GM18498 (cell line): ENCODE results near the gene P2RY12.

Experiments used
- ATAC-seq: cut with Tn5 transposase; IDR thresholded peaks from one replicate; pipeline ENCODE4 v1.9.1; 2021; ENCODE audit warnings: mild to moderate bottlenecking, moderate library complexity; ENCODE audit not compliant: unreplicated experiment

The P2RY12 gene

DNA sequence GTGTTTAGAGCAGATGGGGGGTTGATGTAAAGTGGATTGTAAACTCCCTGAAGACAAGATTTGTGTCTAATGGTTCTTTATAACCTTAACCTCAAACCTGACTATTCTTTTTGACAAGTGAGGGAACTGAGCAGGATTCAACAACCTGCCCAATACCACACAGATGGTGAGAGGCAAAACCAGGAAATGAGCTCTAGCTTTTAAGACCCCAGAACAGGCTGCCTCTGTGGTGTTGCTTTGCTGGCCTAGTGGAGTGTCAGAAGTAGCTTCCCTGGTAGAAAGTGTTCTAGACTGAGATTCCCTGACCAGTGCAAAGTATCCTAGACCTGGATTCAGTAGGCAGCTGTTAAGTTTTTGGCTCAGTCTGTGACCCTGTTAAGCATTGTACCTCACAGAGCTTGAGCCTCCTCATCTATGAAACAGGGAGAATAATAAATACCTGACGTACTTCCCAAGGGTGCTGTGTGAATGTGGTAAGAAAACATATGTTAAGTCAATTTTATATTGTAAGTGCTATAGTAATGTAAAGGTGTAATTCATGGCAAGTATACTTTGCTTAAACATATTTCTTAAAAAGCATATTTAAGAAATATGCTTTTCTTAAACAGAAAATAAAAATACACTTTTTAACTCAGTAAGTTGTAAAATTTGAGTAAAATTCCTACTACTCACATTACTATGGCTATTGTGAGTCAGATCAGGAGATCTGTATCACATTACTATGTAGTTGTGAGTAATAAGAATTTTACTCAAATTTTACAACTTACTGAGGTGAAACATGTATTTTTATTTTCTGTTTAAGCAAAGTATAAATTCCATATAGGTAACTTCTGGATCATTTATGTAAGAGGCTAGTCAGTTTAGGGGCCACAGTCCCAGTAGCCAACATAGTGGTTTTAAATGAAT lies 76.7 kb downstream of the P2RY12 start:
- no peak for ATAC-seq

DNA sequence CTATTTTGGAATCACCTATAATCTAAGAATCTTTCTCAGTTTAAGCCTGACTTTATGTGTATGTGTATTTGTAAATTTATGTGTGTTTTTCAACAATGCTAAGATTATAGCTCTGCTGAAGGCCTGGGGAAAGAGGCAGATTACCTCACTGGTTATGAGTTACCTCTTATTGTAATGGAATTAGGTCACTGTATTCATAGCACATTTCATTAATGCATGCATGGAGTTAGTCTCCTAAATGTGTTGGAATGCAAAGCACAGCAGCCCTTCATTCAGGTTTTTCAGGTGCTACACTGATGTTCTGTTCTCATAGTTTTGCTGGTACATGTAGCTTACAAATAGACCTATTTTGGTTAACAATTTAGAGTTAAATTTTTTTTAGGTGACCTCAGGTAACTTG lies 77.4 kb downstream of the P2RY12 start:
- no peak for ATAC-seq

DNA sequence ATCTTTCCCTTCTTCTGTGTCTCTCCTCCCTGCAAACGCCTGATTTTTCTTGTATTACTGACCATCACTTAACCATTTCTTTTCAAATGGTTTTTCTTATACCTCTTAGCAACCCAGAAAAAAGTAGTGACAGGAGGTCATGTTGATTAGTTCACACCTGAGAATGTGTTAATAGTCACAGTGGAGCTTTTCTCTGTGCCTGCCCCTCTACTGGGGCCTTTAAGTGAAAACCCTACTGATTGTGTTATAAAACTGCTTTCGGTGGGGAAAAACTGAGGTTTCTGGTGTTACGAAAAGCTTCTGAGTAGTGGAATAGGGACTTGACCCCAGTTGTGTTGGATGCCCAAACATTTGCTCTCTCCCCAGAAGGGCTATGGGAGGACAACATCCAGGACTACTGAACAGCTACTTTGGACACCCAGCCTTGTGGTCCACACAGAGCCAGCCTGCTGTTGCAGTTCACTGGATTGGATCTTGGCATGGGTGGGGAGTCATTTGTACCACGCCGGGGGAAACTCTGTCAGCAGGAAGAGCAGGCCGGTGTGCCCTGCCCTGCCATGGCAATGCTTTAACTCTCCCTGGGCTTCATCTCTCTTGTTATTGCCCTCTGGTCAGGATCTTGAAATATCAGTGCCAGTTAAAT lies 78.3 kb downstream of the P2RY12 start:
- ATAC-seq, result no peak

DNA sequence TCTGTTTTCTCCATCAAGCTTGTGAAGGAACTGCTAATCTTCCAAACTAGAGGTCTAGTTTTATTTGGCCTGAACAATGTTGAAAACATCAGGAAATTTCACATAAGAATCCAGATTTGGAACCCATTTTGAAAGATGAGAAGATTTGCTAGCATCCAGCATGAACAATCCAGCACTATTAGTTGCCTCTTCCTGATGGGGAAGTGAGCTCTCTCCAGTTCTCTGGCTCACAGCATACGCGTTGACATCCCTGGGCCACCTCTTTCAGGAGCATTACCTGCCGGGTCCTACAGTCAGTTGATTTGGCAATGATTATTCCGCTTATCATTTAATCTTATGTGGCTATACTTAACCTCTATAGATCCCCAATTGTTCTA lies 78.8 kb downstream of the P2RY12 start:
- no peak for ATAC-seq

DNA sequence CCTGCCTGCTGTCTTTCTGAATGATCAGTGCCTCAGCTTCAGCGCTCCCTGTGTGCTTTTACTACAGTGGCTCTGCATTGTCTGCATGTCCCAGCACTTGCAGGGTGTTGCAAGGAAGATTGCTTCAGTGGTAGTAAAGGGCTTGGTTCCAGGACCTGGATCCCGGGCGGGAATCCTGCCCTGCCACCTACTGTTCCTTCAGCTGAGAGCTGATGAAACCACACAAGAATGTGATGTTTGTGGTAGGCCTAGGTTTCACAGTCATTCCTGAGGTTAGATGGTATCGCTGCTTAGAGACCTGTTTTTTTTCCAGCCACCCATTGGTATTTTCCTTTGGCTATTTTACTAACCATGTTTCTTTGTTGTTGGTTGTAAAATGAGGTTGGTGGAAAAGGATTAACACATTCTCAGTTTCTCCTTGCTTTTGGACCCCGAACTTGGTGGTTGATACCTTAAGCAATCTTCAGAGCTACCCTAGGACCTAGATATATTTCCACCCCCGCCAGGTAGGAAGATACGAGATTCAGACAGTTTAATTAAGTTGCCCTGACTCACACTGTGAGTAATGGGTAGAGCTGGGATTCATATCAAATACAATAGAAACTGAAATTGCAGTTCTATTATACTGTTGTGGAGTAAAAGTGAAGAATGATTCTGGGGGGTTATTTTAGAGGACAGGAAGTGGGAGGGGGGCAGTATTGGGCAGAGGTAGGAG lies 79.3 kb downstream of the P2RY12 start:
- no peak for ATAC-seq

DNA sequence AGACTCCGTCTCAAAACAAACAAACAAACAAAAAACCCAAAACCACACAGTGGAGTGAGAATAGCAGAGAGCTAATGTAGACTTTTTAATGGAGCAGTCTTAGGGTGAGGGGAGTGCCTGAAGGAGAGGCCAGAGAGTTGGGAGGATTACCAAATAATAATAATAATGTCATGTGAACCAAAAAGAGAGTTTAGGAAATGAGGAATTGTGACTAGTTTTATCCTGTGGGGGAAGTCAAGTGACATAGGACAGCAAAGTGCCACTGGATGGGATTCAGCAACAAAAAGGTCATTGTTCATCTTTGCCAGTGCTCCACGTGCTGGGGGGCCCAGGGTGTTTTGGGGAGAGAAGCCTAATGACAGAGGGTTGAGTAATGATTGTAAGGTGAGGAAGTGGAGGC lies 80.8 kb downstream of the P2RY12 start:
- no peak for ATAC-seq

DNA sequence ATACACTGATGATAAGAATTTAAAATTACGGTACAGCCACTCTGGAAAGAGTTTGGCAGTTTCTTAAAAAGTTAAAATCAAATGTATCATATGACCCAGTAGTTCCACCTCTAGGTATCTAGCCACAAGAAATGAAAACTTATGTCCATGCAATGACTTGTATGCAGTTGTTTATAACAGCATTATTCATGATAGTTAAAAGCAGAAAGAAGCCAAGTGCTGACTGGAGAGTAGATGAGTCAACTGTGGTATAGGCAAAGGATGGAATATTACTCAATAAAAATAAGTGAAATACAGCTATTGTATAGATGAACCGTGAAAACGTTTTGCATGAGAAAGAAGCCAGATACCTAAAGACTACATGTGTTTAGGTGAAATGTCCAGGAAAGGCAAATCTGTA lies 82.8 kb downstream of the P2RY12 start:
- ATAC-seq, result no peak

DNA sequence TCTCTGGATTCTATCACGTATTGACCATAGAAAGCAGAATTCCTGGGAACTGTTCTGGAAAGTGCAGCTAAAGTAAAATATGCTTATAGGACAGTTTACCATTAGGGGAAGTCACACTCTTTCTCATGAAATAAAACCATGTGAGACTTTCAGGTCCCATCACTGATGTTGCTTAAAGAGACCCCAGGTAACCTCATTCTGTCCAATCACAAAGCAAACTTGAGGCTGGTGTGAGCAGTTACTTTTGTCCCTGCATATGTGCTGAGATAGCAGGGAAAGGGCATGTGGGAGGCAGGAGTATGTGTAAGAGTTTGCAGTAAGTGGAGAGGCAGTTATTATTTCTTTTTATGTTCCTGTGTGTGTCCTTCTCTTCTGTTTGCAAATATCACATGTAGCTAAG lies 84.0 kb downstream of the P2RY12 start:
- no peak for ATAC-seq

DNA sequence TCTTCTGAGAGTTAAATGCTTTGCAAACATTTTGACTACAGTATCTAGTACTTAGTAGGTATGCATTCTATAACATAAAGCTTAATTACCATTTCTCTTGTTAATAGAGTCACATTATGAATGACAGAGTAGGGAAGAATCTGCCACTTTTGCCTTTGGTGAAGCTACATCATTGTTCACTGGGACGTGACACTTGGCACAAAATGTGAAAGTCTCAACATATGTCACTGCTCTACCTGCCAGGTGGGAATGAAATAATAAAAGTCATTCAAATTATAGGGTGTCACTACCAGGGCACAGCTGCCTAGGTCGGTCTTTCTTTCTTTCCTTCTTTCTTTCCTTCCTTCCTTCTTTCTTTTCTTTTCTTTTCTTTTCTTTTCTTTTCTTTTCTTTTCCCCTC lies 85.5 kb downstream of the P2RY12 start:
- no peak for ATAC-seq

DNA sequence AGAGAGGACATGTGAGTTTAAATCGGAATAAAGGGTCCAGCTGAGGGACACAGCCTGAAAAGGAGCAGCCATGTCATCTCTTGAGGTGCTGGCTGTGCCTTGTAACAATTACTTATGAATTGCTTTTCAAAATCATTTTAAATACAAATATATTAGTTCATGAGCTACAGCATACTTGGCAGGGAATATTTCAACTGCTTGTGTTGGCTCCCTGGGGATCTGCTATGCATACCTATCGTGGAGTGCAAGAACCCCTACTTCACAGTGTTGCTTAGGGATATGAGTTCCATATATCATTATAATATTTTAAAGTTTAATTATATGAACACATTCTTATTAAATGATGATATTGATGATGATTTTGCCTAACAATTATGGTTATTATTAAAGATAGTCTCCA lies 87.1 kb downstream of the P2RY12 start:
- no peak for ATAC-seq

DNA sequence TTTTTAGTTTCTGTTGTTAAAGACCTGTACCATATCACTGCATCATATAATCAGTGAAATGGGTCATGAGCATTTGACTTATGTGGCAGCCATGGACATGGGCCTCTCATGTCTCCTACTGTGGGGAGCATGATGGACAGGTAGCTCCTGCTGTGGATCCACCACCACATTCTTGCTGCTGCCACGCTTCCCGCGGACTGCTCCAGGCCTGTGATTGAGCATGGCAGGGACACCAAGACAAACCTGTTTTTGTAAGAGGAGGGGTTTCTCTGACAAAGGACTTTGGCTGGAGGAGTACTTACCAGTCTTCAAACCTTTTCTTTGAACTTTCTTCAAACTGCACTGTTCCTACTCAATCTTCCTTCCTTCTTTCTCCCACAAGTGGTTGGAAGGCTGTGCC lies 88.3 kb downstream of the P2RY12 start:
- no peak for ATAC-seq

DNA sequence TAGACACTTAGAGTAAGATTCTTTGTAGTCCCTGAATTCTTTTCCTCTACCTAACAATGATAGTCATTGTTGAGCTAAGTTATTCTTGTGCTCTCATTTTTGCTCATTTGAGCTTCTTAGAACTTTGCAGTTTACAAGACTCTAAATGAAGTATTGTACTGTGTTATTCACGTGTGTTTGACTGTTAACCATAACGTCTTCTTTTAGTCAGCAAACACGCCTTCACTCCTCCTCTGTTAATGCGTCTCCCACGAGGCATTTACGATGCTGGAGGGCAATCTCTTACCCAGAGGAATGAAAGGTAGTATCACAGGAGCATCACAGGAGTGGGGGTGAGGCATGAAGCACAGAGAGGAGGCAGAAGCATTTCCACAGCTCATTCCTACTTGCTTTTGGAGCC lies 91.4 kb downstream of the P2RY12 start:
- no peak for ATAC-seq

DNA sequence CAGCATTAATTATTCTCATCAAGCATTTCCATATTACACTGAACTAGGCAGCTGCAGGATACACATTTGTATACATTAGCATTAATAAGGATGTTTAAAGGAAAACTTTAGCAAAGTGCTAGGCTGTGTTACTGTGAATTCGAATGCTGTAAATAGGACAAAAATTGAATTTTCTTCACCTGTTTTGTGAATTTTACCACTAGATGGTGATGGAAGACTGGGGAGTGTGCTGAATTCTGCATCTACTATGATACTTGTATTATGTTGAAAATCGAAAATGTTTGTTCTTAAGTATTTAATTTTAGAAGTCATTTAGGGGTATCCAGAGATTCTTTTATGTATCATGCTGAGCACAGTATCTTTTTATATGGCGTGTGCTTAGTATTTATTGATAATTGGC lies 93.9 kb downstream of the P2RY12 start:
- no peak for ATAC-seq

DNA sequence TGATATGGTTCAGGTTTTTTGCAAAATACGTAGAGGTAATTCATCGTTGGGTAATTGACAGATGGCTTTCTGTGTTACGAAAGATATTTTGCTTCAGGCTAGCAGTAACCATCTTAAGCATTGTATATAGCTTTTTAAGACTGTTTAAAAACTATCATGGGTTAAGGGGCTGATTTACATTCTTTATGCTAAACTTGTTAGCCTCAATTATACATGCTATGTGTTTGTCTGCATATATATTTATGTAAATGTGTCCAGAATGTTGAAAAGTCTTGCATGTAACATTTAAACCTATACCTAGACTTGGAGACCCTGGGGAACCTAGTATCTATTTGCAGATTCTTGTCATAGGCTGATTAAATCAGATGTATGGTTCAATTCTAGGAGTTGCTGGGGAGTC lies 95.1 kb downstream of the P2RY12 start:
- ATAC-seq, result no peak
